Right forelimb (tissue), 1 donor: ENCODE results near the gene TMPO.
"Not testable (repeated sequence)": the region's sequence is repeated elsewhere in the genome, so short reads cannot be mapped to it uniquely, and the experiment has no call there.

Experiments
- DNase-seq: peaks from one replicate; pipeline ENCODE4 v3.0.0-alpha.2; 2018

TMPO gene, protein sequence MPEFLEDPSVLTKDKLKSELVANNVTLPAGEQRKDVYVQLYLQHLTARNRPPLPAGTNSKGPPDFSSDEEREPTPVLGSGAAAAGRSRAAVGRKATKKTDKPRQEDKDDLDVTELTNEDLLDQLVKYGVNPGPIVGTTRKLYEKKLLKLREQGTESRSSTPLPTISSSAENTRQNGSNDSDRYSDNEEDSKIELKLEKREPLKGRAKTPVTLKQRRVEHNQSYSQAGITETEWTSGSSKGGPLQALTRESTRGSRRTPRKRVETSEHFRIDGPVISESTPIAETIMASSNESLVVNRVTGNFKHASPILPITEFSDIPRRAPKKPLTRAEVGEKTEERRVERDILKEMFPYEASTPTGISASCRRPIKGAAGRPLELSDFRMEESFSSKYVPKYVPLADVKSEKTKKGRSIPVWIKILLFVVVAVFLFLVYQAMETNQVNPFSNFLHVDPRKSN

DNA sequence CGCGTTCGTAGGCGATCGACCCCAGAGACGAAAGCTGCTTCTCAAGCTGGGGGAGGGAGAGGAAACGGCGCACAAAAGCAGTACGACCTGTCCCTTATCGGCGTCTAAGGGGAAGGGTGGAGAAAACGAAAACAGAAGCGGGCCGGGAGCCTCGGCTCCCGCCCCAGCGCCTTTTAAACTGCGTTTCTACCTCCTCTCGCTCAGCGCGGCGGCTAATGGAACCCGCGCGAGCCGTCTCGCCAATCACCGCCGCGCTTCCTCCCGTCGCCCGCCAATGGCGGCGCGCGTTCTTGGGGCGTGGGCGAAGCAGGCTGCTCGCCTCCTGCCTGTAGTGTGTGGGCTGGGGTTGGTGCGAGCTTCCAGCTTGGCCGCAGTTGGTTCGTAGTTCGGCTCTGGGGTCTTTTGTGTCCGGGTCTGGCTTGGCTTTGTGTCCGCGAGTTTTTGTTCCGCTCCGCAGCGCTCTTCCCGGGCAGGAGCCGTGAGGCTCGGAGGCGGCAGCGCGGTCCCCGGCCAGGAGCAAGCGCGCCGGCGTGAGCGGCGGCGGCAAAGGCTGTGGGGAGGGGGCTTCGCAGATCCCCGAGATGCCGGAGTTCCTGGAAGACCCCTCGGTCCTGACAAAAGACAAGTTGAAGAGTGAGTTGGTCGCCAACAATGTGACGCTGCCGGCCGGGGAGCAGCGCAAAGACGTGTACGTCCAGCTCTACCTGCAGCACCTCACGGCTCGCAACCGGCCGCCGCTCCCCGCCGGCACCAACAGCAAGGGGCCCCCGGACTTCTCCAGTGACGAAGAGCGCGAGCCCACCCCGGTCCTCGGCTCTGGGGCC is at the start of gene TMPO:
TSS of gene TMPO (plus strand) at position 304 of the 824 bp plus-strand sequence. CDS start at position 582, 278 bp downstream.
- DNase-seq, result peak; percentile 99

DNA sequence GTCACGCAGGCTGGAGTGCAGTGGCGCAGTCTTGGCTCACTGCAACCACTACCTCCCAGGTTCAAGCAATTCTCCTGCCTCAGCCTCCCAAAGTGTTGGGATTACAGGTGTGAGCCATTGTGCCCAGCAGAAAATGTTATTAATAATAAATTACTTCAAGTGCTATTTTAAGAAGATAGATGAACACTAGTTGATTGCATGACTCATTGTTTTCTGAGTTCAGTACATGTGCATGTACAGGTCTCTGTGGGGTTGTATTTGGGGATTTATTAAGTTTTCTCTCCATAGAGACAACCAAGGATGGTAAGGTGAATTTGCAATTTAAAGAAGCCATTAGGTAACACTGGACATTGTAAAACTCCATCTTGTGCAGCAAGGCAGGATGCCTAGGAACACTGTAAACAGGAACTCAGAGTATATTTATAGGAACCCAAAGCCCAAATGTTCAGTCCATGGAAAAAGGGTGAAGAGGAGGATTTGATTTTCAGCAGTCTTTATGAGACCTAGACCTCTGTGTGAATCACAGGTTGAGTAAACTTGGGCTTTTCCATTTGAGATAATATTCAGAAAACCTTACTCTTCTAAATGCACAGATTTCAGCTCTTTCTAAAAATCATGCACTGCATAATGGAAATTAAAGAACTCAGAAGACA is 49.3 kb upstream of the TMPO start:
- DNase-seq, result no peak

DNA sequence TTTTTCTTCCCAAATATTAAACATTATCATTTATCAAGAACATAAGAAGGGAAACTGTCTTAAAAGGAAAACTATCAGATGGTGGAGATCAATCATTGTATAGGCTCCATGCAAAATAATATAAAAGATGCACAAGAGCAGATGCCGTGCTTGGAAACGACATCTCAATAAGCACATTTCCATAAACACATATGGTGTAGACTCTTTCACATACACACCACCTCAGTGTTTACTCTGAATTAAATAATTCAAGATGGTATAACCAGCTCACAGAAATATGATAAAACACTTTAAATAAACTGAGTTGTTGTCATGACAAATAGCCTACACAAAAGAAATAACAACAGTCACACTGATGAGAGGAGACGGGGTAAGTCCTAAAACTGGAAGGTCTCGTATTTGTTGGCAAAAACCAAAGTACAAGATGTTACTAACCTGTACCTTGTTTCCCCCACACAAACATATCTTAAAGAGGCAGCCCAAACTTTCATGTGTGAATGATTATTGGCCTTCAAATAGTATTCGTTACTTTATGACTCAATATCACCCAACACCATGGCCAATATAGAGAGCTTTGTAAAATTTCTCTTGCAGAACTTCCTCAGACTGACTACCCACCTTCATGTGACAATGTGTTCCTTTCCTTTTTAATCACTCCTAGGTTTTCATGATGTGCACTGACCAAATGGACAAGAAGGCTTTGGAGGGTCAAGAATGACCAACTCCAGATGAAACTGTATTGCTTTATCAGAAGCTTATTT is 48.6 kb upstream of the TMPO start:
- no peak for DNase-seq

GRCh38 chr12:98469109-98469508 is 46.3 kb upstream of the TMPO start:
- no peak for DNase-seq

DNA sequence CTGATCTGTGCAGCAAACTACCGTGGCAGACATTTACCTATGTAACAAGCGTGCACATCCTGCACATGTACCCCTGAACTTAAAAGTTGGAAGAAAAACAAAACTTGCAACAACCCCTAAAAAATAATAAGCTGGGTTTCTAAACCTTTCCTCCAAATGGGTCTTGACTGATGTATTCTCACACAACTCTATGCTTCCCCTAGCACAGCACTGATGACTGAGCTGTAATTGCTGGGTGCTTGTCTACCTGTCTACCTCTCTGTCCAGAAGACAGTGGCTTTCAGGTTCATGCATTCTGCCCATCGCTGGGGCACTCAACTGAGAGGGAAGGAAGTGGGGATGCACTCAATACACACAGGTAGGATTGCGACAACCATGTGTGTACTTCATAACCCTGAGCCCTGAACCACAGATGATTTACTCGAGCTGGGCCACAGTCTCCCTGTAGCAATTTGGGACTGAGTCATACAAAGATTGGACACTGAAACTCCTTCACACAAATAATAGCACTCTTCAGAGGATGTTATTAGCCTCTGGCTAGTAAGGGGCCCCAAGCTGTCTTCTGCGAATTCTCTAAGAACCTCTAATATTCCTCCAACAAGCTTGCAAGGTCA is 44.8 kb upstream of the TMPO start:
- DNase-seq, result no peak

DNA sequence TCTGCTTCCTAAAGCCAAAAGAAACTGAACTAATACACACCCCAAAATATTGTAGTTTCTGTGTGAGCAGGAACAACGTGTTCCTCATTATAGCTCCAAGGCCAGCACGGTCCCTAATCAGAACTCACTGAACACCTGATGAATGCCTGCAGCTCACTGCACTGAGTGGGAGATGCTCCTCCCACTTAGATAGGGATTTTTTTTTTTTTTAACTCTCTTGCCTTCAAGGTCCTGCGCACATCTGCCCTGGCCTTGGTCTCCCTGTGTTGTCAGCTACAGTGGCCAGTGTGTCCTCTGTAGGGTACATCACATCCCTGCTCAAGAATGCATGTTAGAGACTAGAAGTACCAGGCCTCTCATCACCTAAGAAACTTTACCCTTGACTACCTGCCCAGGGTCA is 44.3 kb upstream of the TMPO start:
- DNase-seq, result no peak

GRCh38 chr12:98475565-98475908 is 39.9 kb upstream of the TMPO start:
- DNase-seq, result no peak

GRCh38 chr12:98478606-98479005 is 36.8 kb upstream of the TMPO start:
- no peak for DNase-seq

DNA sequence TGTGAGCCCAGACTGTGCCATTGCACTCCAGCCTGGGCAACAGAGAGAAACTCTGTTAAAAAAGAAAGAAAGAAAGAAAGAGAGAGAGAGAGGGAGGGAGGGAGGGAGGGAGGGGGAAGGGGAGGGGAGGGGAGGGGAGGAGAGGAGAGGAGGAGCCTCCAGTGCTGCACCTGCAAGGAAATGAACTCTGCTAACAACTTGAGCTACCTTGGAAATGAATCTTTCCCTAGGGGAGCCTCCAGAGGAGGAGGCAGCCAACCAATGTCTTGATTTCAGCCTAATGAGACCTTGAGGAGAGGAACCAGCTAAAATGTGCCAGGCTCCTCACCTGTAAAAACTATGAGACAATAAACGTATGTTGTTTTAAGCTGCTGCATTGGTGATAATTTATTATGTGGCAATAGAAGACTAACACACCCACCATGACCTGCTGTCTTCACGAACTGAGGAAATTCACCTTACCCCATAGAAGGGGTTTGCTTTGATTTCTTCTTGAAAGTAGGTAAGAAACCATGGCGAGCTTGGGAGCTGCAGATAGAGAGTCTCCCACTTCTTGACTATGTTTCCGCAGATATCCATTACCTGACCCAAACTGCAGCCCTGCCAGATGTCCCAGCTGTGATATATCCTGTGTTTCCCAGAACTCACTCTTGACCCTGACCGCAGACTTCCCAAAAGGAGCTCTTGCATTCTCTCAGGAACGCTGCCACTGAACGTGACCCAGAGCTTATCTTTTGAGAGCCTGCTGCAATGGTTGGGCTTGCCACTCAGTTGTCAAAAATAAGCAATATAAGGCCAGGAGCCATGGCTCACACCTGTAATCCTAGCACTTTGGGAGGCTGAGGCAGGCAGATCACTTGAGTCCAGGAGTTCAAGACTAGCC is 31.5 kb upstream of the TMPO start:
- no peak for DNase-seq

GRCh38 chr12:98485792-98486340 is 29.5 kb upstream of the TMPO start:
- no peak for DNase-seq

DNA sequence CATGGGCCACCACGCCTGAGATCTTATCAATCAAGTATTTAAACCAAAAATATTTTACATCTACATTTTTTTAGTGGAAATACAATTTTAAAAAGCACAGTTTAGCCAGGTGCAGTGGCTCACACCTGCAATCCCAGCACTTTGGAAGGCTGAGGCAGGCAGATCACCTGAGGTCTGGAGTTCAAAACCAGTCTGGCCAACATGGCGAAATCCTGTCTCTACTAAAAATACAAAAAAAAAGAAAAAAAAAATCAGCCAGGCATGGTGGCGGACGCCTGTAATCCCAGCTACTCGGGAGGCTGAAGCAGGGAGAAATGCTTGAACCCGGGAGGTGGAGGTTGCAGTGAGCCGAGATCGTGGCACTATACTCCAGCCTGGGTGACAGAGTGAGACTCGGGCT is 27.0 kb upstream of the TMPO start:
- DNase-seq, result not testable (repeated sequence)

DNA sequence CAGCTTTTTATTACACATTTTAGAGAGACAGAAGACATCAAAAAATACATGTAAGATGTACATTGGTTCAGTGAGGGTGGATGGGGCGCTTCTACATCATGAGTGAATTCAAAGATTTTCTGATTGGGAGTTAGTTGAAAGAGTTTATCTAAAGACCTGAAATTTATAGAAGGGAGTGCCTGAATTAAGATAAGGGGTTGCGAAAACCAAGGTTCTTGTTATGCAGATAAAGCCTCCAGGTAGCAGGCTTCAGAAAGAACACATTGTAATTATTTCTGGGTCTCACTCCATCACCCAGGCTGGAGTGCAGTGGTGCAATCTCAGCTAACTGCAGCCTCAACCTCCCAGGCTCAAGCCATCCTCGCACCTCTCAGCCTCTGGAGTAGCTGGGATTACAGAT is 26.2 kb upstream of the TMPO start:
- no peak for DNase-seq

GRCh38 chr12:98490501-98491453 is 24.6 kb upstream of the TMPO start:
- DNase-seq, result peak; percentile 93

- no peak for DNase-seq
Observed at GRCh38 chr12:98492580-98493140, 22.7 kb upstream of the TMPO start.

- DNase-seq, result not testable (repeated sequence)
Observed at GRCh38 chr12:98501266-98501629, 14.1 kb upstream of the TMPO start.

- DNase-seq, result peak; percentile 97
Observed at GRCh38 chr12:98503342-98503591, 12.1 kb upstream of the TMPO start.

DNA sequence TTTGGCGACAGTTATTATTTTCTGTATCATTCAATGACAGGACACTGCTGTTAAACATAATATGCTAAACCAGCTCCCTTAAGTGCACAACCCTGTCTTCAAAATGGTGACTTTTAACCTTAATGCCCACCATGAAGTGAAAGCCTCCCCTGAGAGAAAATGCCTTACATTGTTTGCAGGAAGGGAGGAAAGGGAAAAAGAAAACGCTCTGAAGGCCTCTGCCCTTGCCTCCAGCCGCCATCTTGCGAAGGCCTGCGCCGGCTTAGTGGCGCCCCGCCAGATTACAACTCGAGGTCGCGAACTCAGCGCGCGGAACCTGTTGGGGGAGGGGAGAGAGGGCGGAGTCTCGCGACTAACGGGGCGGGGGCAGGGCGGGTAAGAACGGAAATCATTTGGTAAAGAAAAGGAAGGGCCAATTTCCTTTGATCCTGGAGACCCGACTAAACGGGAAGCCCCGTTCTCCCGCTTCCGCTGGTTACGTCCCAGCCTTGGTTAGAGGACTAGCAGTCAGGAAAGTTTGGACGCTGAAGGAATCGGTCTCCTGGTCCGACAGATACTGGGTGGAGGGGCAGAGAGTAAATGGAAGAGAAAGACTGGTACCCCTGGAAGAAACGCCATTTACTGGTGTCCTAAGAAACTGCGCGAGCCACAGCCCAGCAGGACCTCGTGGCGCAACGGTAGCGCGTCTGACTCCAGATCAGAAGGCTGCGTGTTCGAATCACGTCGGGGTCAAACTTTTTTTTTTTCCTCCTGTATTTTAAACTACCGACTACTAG is 11.6 kb upstream of the TMPO start:
- peak; percentile 98 for DNase-seq

GRCh38 chr12:98504368-98504617 is 11.1 kb upstream of the TMPO start:
- no peak for DNase-seq

DNA sequence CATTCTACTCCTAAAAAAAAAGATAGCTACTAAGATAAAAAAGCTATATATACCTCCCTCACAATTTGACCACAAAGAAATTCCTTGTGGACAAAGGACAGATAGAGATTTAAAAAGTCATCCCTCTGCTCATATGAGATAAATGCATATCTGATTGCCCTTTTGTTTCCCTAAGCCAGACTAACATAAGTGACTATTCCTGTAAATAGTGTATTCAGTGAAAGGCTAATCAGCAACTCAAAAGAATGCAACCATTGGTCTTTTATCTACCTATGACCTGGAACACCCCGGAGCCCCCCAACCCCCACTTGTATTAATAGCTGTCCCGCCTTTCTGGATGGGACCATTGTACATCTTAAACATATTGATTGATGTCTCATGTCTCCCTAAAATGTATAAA is 6.3 kb upstream of the TMPO start:
- no peak for DNase-seq
